ENCODE measurements around the gene FAM20C.
"Not testable (repeated sequence)": the region's sequence is repeated elsewhere in the genome, so short reads cannot be mapped to it uniquely, and the experiment has no call there.

Gene FAM20C

GRCh38 chr7:174716-175115, 17.7 kb upstream of the FAM20C start:
- no peak for DNase-seq

DNA sequence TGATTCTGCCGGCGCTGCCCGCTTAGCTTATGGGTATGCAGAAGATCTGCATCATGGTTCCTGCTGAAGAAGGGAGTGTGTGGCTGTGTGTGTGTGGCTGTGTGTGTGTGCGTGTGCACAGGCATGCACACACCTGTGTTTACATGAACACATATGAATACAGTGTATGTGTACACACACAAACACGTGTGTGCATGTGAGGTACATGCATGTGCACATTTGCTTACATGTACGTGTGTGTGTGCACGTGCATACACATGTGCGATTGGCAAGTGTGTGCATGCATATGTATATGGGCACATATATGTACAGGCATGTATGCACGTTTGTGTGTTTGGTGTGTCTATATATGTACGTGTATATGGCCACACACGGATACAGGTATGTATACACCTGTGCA, 16.4 kb upstream of the FAM20C start:
- no peak for DNase-seq

DNA sequence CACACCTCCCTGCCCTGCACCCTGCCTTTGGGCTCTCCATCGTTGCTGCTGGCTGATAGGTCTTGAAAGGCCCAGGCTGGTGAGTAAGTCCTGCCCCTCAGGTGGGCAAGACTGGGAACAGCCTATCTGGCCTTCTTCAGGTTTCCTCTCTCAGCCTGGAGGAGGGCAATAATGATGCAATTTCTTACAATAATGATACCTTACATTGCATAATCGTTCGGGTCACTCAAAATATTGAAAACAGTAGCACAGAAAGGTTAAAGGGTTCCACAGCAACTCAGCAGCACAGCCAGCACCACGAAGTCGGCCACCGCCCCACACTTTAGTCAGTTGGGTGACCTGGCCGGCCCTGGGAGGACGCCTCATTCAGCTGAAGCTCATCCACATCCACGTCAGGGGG, 16.0 kb upstream of the FAM20C start:
- no peak for DNase-seq

GRCh38 chr7:176786-177459, 15.4 kb upstream of the FAM20C start:
- no peak for DNase-seq

- DNase-seq: no peak
These were observed 13.9 kb upstream of the FAM20C start for GRCh38 chr7:178444-178843.

DNA sequence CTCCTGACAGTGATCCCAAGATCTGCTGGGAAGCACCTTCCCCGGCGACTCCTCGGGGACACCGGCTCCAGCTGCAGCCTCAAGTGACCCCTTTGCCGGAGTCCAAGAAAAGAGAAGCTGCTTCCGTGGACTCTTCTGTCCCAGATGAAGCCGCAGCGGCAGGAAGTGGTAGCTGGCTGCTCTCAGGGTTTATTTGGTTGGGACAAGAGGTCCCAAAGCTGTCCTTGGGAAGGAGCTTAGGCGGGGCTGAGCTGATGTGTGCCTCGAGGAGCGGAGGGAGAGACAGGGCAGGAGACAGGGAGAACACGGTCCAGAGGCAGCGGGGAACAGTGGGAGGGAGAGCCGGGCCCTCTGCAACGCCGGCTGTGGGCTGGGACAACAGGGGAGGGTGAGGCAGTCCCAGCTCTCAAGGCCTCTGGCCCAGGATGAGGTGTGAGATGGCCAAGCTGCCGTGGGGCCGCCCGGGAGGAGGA, 13.1 kb upstream of the FAM20C start:
- no peak for DNase-seq

DNA sequence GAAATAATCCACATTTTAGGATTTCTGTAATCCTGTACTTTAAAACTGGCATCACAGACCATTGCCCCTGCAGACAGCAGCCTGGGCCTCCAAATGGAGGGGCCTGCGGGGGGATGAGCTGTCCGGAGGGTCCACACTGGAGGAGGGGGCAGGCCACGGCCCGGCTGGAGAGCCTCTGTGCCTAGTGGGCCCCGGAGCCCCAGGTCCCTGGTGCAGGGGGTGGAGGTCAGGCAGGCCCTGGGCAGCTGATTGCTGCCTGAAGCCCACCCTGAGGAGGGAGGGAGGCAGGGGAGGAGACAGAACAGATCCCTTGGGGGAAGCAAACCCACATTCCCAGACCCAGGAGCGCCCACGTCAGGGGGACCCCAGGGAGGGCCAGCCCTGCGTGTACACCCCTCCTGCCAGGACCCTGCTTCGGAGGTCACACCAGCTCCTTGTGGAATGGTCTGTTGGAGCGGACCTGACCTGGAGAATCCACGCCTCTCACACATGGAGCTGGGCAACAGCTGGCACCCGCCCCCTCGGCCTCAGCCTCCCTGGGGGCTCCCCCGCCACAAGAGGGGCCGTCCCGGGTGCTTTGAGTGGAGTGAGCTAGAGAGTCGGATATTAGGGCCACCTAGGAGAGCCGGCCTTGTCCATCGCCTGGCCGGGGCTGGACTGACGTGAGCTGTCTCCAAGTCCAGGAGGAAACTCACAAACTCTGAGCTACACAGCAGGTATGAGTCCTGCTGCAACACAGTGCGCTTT, 12.2 kb upstream of the FAM20C start:
- DNase-seq: no peak

DNA sequence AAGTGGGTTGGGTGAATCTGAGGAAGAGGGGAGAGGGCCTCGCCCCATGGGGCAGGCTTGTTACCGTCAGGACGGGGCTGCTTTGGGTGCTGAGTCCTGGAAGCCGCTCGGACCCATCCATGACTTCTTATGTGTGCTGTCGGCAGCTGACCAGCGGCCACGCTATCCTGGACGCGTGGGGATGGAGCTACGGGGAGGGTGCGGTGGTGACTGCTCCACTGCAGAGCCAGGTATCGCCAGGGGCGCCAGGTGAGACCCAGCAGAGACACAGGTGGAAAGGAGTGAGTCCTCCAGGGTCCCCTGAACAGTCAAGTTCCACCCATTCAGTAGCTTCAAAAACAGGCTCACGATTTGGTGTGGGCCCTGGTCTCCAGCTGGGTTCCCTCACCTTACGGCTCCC, 10.6 kb upstream of the FAM20C start:
- no peak for DNase-seq

- DNase-seq: not testable (repeated sequence)
These were observed 9.9 kb upstream of the FAM20C start for GRCh38 chr7:182502-182901.

GRCh38 chr7:183496-184292, 8.7 kb upstream of the FAM20C start:
- no peak for DNase-seq

DNA sequence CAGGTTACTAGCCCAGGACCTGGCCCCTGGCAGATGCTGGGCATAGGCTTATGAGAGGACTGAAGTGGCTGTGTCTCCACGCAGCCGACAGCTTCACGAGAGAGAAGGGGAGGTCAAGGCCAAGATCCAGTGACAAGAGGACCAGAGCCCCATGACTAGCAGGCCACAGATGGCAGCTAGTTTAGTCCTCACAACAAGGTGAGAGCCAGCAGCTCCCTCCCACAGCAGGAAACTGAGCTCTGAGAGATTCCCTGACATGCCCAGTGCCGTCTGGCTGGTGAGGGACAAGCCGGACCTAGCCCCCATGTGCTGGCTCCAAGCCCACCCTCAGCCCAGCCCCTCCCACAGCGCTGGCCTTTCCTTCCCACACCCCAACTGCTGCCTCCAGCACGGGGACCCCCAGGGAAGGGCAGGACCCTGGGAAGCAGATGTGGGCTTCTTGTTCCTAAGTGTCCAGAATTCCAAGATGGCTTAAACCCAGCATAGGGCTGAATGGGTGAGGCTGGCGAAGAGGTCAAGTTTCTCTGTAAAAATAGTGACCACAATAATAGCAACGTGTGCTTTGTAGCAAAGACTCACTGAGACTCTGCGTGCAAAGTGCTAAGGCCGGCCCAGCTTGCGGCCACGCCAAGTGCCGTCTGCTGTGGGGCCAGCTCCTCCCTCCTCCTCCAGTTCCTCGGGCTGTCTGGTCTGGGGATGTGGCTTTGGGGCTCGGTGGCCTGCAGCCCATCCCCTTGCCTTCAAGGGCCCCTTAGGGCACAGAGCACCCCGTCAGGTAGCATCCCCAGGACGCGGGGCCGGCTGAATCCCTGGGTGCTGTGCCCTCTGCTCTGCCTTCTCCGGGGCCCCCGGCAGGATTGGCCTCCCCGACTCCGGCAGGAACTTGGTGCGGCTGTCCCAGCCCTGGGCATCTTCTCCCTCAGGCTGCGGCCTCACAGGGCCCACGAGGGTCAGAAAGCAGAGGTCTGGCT, 7.8 kb upstream of the FAM20C start:
- no peak for DNase-seq

DNA sequence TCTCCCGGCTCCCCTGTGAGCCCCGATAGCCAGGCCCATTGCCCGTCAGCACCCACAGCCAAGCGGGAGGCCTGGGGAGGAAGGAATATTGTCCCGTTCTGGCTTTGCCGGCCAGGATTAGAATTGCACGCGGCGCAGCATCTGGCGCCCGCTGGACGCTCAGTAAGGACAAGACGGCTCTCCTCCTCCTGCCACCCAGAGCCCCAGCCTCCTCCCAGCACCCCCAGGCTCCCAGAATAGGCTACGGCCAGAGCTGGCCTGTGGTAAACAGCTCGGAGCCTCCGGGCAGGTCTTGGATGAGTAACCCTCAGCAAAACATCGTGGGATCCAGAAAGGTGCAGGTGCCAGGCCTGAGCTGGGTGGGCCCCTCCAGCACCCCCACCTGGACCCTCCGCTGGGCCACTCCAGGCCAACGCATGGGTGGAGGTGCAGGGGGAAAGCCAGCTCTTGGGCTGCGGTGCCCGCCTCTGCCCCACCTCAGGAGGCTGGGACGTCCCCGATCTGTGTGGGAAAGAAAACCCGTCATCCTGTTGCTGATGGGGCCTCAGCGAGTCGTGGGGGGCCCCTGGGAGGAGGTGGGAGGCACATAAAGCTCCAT, 5.8 kb upstream of the FAM20C start:
- no peak for DNase-seq

DNA sequence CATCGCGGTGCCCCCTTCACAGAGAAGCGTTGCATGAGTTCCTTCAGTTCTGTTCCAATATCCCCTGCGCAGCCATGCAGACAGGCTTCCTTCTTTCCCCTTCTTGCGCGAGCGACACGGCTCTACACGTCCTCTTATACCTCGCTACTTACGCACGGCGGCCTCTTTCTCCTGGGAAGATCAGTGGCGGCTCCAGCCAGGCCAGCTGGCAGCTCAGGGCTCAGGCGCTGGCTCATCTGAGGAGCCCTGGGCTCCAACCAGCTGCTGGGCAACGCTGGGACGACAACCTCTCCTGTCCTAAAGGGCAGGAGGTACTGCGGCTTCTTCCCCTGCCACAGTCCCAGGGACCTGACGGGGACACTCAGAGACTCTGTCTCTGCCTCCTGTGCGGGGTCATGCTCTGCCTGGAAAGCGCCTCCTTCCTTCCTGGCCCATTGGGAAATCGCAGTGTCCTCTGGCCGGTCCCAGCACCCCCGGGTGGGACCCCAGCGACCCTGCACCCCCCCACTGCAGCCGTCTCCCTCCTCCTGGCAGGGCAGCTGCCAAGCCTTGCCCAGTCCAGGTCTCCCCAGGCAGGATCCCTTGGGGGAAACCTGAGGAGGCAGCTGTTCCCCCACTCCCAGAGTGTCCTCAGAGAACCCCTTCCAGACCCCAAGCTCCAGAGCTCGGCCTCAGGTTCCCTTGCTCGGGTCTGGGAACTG, 5.0 kb upstream of the FAM20C start:
- DNase-seq: no peak

DNA sequence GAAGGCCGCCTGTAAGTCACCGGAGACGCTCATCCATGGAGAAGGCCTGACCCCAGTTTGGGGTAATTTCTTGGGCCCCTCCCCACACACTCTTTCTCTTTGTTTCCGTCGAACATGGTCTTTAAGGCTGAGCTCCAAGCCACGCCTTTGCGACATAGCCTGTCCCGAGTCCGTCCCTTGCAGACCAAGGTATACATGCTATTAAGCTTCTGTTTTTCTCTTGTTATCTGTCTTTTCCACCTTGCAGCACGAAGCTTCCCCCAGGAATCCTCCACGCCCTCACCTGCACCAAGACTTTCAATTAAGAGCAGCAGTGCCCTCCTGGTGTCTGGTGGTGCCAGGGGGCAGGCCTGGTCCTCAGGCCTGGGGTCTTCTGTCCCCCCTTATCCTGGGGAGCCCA, 4.2 kb upstream of the FAM20C start:
- no peak for DNase-seq

DNA sequence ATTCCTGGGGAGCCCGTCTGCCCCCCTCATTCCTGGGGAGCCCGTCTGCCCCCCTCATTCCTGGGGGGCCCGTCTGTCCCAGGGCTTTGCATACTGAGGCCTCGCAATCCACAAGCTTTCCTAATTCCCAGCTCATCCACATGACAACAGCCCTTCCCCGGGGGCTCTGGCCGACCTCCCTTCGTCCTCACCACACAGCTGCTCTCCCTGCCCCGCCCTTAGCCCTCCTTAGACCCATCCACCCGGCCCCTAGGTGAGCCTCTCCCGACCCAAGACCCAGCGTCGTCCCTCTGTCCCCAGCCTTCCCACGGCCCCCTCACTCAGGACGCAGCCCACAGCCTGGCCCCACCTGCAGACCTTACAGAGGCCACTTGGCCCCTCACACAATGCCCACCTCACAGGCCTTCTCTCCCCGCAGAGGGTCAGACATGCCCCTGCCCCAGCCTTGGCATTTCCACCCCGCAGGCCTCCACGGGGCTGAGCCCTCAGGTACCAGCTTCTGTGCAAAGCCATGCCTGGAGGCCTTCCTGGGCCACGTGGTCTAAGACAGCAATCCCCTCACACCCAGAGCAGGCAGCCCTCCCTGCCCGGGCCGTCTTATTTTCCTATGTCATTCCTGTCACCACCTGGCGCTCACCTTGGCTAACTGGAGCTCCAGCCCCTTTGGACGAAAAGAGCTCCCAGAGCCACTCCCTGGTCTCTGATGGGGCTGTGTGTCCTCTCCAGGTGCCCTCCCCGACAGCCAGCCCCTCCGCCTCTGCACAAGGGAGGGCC, 3.5 kb upstream of the FAM20C start:
- no peak for DNase-seq

- DNase-seq: no peak
These were observed 2.7 kb upstream of the FAM20C start for GRCh38 chr7:189719-190118.

GRCh38 chr7:190196-190595, 2.2 kb upstream of the FAM20C start:
- no peak for DNase-seq

GRCh38 chr7:191105-191980, 1.0 kb upstream of the FAM20C start:
- DNase-seq: no peak

GRCh38 chr7:192701-193480, 520 bp downstream of the FAM20C start:
- no peak for DNase-seq
